Femur (tissue), 1 donor: ENCODE results near the gene COL25A1.
A peak's percentile ranks its signal among the peaks of the same experiment; 100 is the strongest.
"Not testable (repeated sequence)": the region's sequence is repeated elsewhere in the genome, so short reads cannot be mapped to it uniquely, and the experiment has no call there.

Experiments
- DNase-seq: peaks from one replicate; pipeline ENCODE4 v3.0.0-alpha.2; 2017

COL25A1 gene

GRCh38 chr4:108901291-108901690 is 401.2 kb downstream of the COL25A1 start:
- DNase-seq, result no peak

- DNase-seq, result no peak
Measured at GRCh38 chr4:108900018-108900580, 402.4 kb downstream of the COL25A1 start.

- DNase-seq, result no peak
Measured at GRCh38 chr4:108893468-108893867, 409.0 kb downstream of the COL25A1 start.

GRCh38 chr4:108891896-108892590 is 410.4 kb downstream of the COL25A1 start:
- DNase-seq, result no peak

- DNase-seq, result no peak
Measured at GRCh38 chr4:108890484-108890881, 412.0 kb downstream of the COL25A1 start.

GRCh38 chr4:108889696-108890483 is 412.6 kb downstream of the COL25A1 start:
- DNase-seq, result no peak

GRCh38 chr4:108888769-108889168 is 413.7 kb downstream of the COL25A1 start:
- DNase-seq, result no peak

- no peak for DNase-seq
Measured at GRCh38 chr4:108887034-108887433, 415.4 kb downstream of the COL25A1 start.

GRCh38 chr4:108885211-108885610 is 417.2 kb downstream of the COL25A1 start:
- no peak for DNase-seq

GRCh38 chr4:108884596-108884995 is 417.9 kb downstream of the COL25A1 start:
- DNase-seq, result no peak

- DNase-seq, result no peak
Measured at GRCh38 chr4:108881986-108882385, 420.5 kb downstream of the COL25A1 start.

- no peak for DNase-seq
Measured at GRCh38 chr4:108881190-108881589, 421.3 kb downstream of the COL25A1 start.

GRCh38 chr4:108878806-108879205 is 423.7 kb downstream of the COL25A1 start:
- DNase-seq, result no peak

- no peak for DNase-seq
Measured at GRCh38 chr4:108877821-108878220, 424.6 kb downstream of the COL25A1 start.

- no peak for DNase-seq
Measured at GRCh38 chr4:108874806-108875205, 427.7 kb downstream of the COL25A1 start.

GRCh38 chr4:108869970-108870369 is 432.5 kb downstream of the COL25A1 start:
- not testable (repeated sequence) for DNase-seq

- no peak for DNase-seq
Measured at GRCh38 chr4:108868606-108869227, 433.7 kb downstream of the COL25A1 start.

- no peak for DNase-seq
Measured at GRCh38 chr4:108867476-108867875, 435.0 kb downstream of the COL25A1 start.

GRCh38 chr4:108861334-108861733 is 441.1 kb downstream of the COL25A1 start:
- peak; percentile 24 for DNase-seq

GRCh38 chr4:108854786-108855185 is 447.7 kb downstream of the COL25A1 start:
- no peak for DNase-seq

GRCh38 chr4:108852691-108853090 is 449.8 kb downstream of the COL25A1 start:
- DNase-seq, result no peak

GRCh38 chr4:108851366-108851765 is 451.1 kb downstream of the COL25A1 start:
- no peak for DNase-seq

GRCh38 chr4:108850219-108850649 is 452.2 kb downstream of the COL25A1 start:
- no peak for DNase-seq
